ENCODE results near the gene GNG3. TPM values are rescaled to one million over a fixed set of nuclear protein-coding genes. Genes with fewer than 3 reads are reported as not detected.
A peak's percentile ranks its signal among the peaks of the same experiment; 100 is the strongest.

Gene GNG3
- total RNA-seq, 6 experiments from 2014 or later, result not detected

GRCh38 chr11:62666259-62666926 lies 41.1 kb upstream of the GNG3 start:
- ATAC-seq (no peak), DNase-seq (peak in 1 of 3 donors; percentile 55)
- peaks cover 0 to 15% (median 2%) of the 10 kb centered on the region in 4 donors for H3K36me3 ChIP-seq
- no peak for TF ChIP-seq CTCF (IDR thresholded peaks at IDR 0.05)
- TF ChIP-seq POLR2A (IDR thresholded peaks at IDR 0.05), result no peak
- peak overlapping the region; percentile 59 to 81 (median 72) for H3K27ac ChIP-seq
- H3K4me3 ChIP-seq, result peak overlapping the region; percentile 70 to 89 (median 75)
- 50% methylated on average over 9 of the region's 16 CpGs for WGBS (ENCODE audit: insufficient coverage, low coverage, low lambda C conversion rate, missing lambda C conversion rate)
- peaks cover 0 to 48% (median 15%) of the 10 kb centered on the region in 4 donors for H3K4me1 ChIP-seq
- intact Hi-C loops (cut with DNase I), result no loop called here
- no peaks in the 10 kb centered on the region for H3K27me3 ChIP-seq
- no peaks in the 10 kb centered on the region for H3K9me3 ChIP-seq

- no peaks in the 10 kb centered on the region for H3K9me3 ChIP-seq
- no peak for DNase-seq
- peaks cover 0 to 8% (median 0%) of the 10 kb centered on the region in 4 donors for H3K36me3 ChIP-seq
- ATAC-seq, result no peak
- intact Hi-C loops (cut with DNase I), result no loop called here
- H3K27me3 ChIP-seq, result no peaks in the 10 kb centered on the region
- no peak for TF ChIP-seq POLR2A (IDR thresholded peaks at IDR 0.05)
- TF ChIP-seq CTCF (IDR thresholded peaks at IDR 0.05), result no peak
- H3K4me1 ChIP-seq, result peaks cover 0 to 52% (median 15%) of the 10 kb centered on the region in 4 donors
- WGBS (ENCODE audit: insufficient coverage, low coverage, low lambda C conversion rate, missing lambda C conversion rate), result 73% methylated on average over 2 of the region's 2 CpGs
- no peak overlapping the region for H3K4me3 ChIP-seq
- no peak overlapping the region for H3K27ac ChIP-seq
Measured at GRCh38 chr11:62667460-62667859, 40.0 kb upstream of the GNG3 start.

GRCh38 chr11:62669420-62670161 lies 37.9 kb upstream of the GNG3 start:
- Histone ChIP-seq H3K36me3 (peaks cover 0 to 12% (median 0%) of the 10 kb centered on the region in 4 donors), H3K27me3 (no peaks in the 10 kb centered on the region), H3K9me3 (no peaks in the 10 kb centered on the region), H3K27ac (peak overlapping the region in 2 of 3 donors; percentile 27 to 55), H3K4me3 (no peak overlapping the region), H3K4me1 (peaks cover 0 to 57% (median 20%) of the 10 kb centered on the region in 4 donors)
- peak; percentile 35 to 56 (median 44) for ATAC-seq
- intact Hi-C loops (cut with DNase I), result loop anchor here in 1 of 2 donors (10.0 kb wide), 1 partner anchor 55 kb away; the partner anchor contains the start of genes EML3 and ROM1
- peak; percentile 55 to 82 (median 80) for DNase-seq
- WGBS (ENCODE audit: insufficient coverage, low coverage, low lambda C conversion rate, missing lambda C conversion rate), result 58% methylated on average over 4 of the region's 4 CpGs
- no peak for TF ChIP-seq CTCF (IDR thresholded peaks at IDR 0.05)
- no peak for TF ChIP-seq POLR2A (IDR thresholded peaks at IDR 0.05)

- no peaks in the 10 kb centered on the region for H3K27me3 ChIP-seq
- intact Hi-C loops (cut with DNase I), result loop anchor here in 1 of 2 donors (10.0 kb wide), 1 partner anchor 56 kb away; the partner anchor contains the start of genes EML3 and ROM1
- WGBS (ENCODE audit: insufficient coverage, low coverage, low lambda C conversion rate, missing lambda C conversion rate), result 1% methylated on average over 16 of the region's 17 CpGs
- TF ChIP-seq CTCF (IDR thresholded peaks at IDR 0.05) (no peak), POLR2A (IDR thresholded peaks at IDR 0.05) (no peak)
- H3K36me3 ChIP-seq, result peaks cover 0 to 19% (median 0%) of the 10 kb centered on the region in 4 donors
- peaks cover 0 to 51% (median 18%) of the 10 kb centered on the region in 4 donors for H3K4me1 ChIP-seq
- ATAC-seq (peak; percentile 18 to 39 (median 33)), DNase-seq (no peak)
- no peaks in the 10 kb centered on the region for H3K9me3 ChIP-seq
- peak overlapping the region; percentile 80 to 90 (median 87) for H3K27ac ChIP-seq
- H3K4me3 ChIP-seq, result peak overlapping the region; percentile 80 to 97 (median 95)
Measured at GRCh38 chr11:62671236-62671607, 36.3 kb upstream of the GNG3 start.
